GM21526 (cell line): ENCODE results near the gene NRF1.
A peak's percentile ranks its signal among the peaks of the same experiment; 100 is the strongest.
"Not testable (repeated sequence)": the region's sequence is repeated elsewhere in the genome, so short reads cannot be mapped to it uniquely, and the experiment has no call there.

Experiments
- ATAC-seq: cut with Tn5 transposase; IDR thresholded peaks from one replicate; pipeline ENCODE4 v1.9.1; 2021; ENCODE audit warnings: moderate library complexity; ENCODE audit not compliant: unreplicated experiment, low FRiP score

The NRF1 gene

GRCh38 chr7:129643550-129644170 is 32.1 kb downstream of the NRF1 start:
- ATAC-seq: no peak

DNA sequence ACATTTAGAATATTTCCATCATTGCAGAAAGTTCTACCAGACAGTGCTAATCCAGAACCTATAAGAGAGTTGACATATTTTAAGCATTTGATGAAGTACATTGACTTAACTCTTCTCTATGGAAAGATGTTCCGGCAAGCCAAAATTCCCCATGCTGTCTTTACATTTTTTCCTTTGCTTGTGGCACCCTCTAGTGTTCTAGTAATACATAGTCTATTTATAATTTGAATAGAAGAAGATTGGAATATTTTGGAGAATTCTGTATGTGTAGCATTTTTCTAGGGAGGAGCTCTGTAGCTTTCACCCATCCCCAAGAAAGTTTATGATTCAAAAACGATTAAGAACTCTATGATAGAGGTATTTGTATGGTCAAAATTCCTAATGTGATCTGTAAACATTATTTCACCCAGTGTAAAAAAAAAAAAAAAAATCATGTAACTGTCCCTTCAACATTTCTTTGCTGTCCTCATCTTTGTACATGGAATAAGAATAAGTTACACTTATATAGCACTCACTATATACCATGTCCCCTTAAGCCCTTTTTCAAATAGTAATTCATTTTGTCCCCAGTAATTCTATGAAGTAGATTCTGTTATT is 33.2 kb downstream of the NRF1 start:
- no peak for ATAC-seq

DNA sequence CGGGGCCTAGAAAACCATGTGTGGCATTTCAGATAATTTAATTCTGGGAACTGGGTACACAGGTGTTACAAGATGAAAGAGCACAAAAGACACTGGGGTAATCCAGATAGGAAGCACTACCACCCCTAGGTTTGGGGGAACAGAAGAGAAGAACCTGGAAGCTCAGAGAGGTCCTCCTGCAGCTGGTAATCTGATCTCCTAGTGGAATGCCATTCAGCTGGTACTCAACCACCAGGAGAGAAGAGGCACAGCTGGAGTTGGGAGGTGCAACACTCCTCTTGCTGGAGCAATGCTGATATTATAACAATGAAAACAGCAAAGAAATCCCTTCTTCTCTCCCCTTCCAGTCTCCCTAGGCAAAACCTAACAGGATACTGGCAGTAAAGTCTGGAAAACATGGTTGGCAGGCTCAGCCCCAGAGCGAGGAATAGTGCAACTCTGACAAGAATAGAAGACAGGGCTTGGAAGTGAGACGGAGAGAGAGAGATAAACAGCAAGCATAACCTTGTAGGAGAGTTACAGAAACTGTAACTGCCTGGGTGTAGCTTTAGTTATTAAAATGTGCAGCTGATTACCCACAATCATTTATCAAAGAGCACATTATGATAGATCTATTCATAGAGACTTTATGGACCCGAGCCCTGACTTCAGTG is 35.0 kb downstream of the NRF1 start:
- no peak for ATAC-seq

DNA sequence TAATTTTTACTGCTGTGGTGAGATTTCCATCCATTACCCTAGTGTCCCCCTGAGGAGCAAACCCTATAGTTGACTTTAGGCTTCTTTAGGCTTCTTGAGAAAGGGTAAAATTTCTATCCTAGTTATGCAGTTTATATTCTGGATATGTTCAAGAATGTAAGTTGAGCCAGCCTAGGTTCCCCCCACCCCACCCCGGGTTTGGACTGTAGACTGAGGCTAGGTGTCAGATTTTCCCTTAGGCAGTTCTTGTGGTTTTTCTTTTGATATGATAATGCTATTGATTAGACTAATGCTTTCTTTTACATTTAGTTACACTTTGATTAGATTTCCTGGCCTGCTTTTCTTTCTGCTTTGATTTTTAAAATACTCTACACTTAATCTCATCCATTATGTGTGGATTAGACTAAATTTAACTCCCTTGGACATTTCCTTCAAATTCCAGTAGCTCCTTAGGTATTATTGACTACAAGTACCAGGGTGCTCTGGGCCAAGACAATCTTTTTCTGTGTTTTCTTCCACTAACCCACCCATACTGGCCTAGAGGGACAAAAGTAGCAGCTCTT is 37.7 kb downstream of the NRF1 start:
- no peak for ATAC-seq

- no peak for ATAC-seq
These were observed 38.7 kb downstream of the NRF1 start for GRCh38 chr7:129650056-129650758.

DNA sequence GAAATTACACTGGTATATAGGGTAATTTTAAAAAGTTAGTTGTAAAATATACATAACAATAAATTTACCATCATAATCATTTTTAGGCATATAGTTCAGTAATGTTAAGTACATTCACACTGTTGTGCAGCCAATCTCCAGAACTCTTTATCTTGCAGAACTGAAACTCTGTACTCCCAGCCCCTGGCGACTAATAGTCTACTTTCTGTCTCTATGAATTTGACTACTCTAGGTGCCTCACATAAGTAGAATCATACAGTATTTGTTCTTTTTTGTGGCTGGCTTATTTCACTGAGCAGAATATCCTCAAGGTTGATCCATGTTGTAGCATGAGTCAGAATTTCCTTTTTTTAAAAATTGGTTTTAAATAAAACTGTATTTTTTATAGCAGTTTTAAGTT is 41.4 kb downstream of the NRF1 start:
- peak; percentile 61 for ATAC-seq

GRCh38 chr7:129655811-129656210 is 44.3 kb downstream of the NRF1 start:
- no peak for ATAC-seq

GRCh38 chr7:129657363-129657762 is 45.8 kb downstream of the NRF1 start:
- ATAC-seq: no peak

DNA sequence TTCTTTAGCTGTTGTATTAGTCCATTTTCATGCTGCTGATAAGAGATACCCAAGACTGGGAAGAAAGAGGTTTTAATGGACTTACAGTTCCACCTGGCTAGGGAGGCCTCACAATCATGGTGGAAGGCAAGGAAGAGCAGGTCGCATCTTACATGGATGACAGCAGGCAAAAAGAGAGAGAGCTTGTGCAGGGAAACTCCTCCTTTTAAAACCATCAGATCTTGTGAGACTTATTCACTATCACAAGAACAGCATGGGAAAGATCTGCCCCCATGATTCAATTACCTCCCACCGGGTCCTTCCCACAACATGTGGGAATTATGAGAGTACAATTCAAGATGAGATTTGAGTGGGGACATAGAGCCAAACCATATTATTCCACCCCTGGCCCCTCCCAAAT is 48.4 kb downstream of the NRF1 start:
- not testable (repeated sequence) for ATAC-seq

DNA sequence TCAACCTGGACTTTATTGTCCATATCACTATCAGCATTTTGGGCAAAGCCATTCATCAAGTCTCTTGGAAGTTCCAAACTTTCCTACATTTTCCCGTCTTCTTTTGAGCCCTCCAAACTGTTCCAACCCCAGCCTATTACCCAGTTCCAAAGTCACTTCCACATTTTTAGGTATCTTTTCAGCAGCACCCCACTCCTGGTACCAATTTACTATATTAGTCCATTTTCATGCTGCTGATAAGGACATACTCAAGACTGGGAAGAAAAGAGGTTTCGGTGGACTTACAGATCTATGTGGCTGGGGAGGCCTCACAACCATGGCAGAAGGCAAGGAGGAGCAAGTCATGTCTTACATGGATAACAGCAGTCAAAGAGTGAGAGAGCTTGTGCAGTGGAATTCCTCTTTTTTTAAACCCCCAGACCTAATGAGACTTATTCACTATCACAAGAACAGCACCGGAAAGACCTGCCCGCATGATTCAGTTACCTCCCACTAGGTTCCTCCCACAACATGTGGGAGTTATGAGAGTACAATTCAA is 50.2 kb downstream of the NRF1 start:
- no peak for ATAC-seq

GRCh38 chr7:129663240-129663639 is 51.7 kb downstream of the NRF1 start:
- not testable (repeated sequence) for ATAC-seq

GRCh38 chr7:129664029-129665012 is 52.8 kb downstream of the NRF1 start:
- ATAC-seq: no peak

- ATAC-seq: no peak
These were observed 53.5 kb downstream of the NRF1 start for GRCh38 chr7:129665013-129665401.

DNA sequence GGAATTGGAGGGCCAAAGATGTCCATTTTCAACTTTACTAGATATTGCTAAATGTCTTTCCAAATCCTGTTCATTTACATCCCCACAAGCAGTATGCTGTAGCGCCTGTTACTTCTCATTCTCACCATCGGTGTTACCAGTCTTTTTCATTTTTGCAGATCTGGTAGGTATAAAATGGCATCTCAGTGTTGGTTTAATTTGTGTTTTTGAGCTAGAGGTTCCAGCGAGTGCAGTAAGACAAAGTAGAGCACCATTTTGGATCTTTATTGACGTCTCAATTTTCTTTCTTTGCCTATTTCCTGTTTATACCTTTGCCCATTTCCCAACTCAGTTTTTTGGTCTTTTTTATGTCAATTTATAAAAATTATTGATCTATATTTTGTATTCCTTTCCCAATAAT is 55.6 kb downstream of the NRF1 start:
- ATAC-seq: no peak

DNA sequence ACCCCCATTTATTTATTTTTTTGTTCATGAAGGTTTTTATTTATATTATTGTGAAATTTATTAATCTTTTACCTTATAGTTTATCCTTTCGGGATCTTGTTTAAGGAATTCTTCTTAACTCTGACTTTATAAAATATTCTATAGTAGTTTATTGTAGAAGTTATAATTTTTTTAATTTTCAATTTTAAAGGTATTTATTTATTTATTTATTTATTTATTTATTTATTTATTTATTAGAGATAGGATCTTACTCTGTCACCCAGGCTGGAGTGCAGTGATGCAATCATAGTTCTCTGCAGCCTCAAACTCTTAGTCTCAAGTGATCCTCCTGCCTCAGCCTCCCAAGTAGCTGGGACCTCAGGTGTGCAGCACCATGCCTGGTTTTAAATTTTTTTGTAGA is 56.0 kb downstream of the NRF1 start:
- ATAC-seq: no peak

DNA sequence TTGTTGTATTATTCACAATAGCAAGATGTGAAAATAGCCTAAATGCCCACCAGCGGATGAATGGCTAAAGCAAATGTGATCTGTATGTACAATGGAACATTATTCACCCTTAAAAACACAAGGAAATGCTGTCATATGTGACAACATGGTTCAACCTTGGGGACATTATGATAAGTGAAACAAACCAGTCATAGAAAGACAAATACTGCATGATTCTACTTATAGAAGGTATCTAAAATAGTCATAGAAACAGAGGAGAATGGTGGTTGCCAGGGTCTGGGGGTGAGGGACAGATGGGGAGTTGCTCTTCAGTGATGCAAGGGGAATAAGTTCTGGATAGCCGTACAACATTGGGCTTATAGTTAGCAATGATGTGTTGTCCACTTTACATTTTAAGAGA is 58.4 kb downstream of the NRF1 start:
- ATAC-seq: no peak

DNA sequence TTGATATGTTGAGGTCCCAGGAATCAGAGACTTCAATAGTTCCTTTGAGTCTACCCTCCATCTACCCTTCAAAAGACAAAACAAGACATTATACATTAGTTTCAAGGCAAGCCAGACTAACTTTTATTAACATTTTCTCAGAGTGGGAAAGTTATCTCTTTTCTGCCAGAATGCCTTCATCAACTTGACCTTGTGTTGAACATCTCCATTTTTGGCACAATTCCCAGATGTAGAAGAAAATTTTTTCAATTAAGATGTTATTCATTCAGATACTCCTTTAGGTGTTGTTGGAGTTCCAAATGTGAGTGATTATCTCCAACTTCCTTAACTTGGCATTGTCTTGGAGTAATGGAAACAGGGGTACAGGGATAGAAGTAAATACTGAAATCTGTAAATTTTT is 59.1 kb downstream of the NRF1 start:
- ATAC-seq: no peak

DNA sequence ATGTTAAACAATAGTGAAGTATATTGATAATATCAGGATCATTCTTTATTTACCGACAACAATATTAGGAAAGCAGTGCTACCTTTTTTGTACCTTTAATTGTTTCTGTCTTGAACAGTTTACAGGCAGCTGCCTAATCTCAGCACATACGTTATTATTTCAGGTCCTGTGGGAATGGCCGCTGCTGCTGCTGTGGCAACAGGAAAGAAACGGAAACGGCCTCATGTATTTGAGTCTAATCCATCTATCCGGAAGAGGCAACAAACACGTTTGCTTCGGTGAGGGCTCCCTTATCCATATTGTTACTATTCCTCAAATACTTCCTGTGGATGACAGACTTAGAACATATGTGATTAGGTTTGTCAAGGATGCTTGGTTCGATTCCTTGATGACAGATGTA is 59.7 kb downstream of the NRF1 start:
- ATAC-seq: no peak

DNA sequence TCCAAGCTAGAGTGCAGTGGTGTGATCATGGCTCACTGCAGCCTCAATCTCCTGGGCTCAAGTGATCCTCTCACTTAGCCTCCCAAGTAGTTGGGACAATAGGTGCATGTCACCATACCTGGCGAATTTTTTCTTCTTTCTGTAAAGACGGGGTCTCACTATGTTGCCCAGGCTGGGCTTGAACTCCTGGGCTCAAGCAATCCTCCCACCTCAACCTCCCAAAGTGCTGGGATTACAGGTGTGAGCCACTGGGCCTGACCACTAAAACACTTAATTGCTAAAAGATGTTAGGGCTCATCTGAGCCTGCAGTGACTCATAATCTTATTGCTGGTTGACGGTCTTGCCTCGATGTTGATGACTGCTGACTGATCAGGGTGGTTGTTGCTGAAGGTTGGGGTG is 63.0 kb downstream of the NRF1 start:
- ATAC-seq: not testable (repeated sequence)

GRCh38 chr7:129675521-129675920 is 64.0 kb downstream of the NRF1 start:
- ATAC-seq: no peak
